ENCODE data around the gene ARSI.

DNA sequence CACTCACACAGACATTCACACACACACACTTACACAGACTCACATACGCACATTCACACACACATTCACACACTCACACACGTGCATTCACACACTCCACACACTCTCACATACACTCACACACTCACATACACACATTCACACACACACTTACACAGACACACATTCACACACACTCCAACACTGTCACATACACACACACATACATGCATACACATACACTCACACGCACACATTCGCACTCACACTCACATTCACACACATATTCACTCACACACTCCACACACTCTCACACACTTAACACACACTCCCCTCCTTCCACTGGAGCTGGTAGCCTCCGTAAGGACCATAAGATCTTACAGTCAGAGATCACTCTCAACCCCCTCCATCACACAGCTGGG is 39.3 kb downstream of the ARSI start:
- TF ChIP-seq GZF1 (CRISPR knock-in tag; IDR thresholded peaks at IDR 0.05) (no peak), MAFF (IDR thresholded peaks at IDR 0.05; ENCODE audit: low read depth, low read length) (no peak)
- TF ChIP-seq, protein P1, sequence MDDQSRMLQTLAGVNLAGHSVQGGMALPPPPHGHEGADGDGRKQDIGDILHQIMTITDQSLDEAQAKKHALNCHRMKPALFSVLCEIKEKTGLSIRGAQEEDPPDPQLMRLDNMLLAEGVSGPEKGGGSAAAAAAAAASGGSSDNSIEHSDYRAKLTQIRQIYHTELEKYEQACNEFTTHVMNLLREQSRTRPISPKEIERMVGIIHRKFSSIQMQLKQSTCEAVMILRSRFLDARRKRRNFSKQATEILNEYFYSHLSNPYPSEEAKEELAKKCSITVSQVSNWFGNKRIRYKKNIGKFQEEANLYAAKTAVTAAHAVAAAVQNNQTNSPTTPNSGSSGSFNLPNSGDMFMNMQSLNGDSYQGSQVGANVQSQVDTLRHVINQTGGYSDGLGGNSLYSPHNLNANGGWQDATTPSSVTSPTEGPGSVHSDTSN (CRISPR knock-in tag; IDR thresholded peaks at IDR 0.05; ENCODE audit: borderline replicate concordance) = no peak
- TF ChIP-seq, protein P2, sequence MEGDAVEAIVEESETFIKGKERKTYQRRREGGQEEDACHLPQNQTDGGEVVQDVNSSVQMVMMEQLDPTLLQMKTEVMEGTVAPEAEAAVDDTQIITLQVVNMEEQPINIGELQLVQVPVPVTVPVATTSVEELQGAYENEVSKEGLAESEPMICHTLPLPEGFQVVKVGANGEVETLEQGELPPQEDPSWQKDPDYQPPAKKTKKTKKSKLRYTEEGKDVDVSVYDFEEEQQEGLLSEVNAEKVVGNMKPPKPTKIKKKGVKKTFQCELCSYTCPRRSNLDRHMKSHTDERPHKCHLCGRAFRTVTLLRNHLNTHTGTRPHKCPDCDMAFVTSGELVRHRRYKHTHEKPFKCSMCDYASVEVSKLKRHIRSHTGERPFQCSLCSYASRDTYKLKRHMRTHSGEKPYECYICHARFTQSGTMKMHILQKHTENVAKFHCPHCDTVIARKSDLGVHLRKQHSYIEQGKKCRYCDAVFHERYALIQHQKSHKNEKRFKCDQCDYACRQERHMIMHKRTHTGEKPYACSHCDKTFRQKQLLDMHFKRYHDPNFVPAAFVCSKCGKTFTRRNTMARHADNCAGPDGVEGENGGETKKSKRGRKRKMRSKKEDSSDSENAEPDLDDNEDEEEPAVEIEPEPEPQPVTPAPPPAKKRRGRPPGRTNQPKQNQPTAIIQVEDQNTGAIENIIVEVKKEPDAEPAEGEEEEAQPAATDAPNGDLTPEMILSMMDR (CRISPR knock-in tag; IDR thresholded peaks at IDR 0.05) = no peak
